Stimulated activated CD8-positive, alpha-beta memory T cell treated with anti-CD3 and anti-CD28 coated beads, Interleukin-7, amount 100 ng/mL, for 24 hours (primary cell): ENCODE results near the gene CFAP99.
A peak's percentile ranks its signal among the peaks of the same experiment; 100 is the strongest.
"Not testable (repeated sequence)": the region's sequence is repeated elsewhere in the genome, so short reads cannot be mapped to it uniquely, and the experiment has no call there.

Experiments used
- DNase-seq: peaks from one replicate; pipeline ENCODE4 v3.0.0-alpha.2; 2020; ENCODE audit warnings: low read depth

Gene CFAP99

DNA sequence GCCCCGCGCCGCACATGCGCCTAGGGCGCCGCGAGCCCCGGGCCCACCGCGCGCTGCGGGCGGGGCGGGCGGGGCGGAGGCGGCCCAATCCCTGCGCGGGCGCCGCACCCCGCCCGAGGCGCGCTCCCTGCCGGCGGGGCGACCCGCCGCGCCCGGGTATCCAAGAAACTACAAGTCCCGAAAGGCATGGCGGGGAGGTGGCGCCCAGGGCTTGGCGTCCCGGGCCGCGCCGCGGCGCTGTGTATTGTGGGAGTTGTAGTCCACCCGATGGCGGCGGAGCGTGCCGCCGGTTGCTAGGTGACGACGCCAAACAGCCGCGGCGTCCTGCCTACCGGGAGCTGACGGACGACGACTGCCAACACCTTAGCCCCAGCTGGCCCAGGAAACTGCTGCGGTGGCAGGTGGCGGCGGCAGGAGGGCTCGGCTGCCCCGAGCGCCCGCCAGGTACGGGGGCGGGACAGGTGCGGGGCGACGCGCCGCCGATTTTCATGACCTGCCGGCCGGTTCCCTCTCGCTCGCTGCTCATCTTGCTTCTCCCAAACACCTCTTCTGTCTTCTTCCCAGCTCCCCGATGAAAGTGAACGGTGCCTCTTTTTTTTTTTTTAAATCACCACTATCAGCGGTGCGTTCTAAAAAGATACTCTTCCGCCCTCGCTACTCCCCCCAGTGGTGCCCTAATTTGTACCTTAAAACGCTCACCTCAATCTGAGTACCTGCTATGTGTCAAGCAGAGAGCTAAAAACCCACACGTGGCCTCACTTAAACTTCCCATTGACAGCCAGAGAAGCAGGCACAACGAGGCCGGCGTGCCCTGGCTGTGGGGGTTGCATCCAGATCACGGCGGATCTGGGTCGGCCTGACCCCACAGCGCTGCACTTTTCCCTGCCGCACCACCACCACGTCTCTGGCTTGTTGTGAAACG lies at the start of gene CFAP99:
Gene CFAP99 (plus strand): TSS at position 306 of the 922 bp plus-strand sequence.
- DNase-seq, result peak; percentile 93

DNA sequence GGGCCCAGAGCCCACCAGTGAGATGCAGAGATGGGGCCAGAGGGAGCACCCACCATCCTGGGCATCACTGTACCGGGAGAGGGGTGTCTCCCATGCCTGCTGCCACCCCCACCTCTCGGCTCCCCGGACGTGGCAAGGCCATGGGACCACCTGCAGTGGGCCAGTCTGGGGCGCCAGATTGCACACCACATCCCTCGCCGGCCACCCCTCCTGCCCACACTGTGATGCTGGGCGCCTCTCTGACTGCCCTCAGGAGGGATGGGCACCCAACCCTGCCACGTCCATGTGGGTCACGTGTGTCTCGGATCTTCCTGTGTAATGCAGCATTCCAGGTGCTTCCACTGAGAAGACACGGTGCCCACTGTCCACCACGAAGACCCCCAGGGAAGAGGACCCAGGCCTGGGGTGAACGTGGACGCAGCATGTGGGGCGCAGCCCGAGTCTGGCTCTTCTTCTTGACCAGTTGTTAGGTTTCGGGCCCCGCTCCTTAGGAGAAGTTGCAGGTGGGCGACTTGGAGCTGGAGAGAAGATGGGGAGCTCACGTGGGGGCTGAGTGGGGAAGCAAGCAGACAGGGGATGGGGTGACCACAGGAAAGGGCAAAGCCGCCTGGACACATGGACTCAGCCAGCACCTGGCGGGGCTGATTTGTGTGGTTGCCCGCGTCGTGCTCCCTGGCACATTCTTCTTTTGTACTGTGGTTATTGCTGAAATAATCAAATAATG lies 48.0 kb upstream of the CFAP99 start:
- no peak for DNase-seq

DNA sequence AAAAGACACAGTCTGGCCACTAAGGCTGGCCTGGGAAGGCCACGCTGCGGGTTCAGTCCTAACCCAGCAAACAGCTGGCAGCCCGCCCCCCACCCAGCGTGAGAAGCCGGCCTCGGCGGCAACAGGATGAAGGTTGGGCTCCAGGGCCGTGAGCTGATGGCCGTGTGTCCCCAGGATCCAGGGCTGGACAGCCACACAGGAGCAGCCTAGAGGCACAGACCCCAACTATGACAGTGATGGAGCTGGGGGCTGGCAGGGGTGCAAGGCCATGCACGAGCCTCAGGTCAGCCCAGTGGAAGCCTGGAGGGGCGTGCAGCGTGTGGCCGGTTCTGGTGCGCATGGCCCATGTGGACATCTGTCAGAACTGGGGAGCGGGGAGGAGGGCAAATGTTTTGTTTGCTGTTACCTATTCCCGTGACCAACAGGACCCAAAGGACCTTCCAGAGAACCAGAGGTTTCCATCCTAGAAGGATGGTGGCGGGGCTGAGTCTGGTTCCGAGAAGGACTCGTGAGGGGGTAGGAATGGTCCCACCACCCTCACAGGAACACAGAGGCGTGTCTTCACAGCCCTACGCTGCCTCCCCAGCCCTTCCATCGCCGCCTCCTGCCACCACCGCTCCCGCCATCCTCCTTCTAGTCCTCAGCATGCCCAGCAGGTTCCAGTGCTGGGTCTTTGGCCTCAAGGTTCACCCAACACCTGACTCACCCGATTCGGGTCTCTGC lies 46.8 kb upstream of the CFAP99 start:
- DNase-seq, result no peak

DNA sequence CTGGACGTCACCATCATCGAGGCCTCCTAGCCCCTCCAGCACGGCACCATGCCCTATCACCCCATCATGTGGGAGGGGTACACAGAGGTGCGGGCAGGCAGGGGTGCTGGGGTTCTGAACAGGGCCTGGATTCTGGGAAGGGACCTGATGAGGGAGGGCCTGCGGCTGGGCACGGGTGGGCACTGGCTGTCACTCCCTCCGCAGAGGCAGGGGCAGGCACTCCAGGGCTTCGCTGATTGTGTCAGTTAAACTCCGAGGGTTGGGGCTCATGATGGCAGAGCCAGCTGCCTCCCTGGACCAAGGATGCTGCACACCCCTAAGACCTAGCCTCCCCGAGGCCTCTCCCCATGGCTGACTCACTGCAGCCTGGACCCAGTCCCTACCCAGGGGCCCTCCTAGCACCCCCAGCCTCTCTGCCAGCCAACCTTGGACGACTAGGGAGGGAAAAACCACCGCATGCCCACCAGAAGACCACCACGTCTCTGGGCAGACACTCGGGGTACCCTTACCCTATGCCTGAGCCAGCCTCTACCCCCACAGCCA lies 46.2 kb upstream of the CFAP99 start:
- DNase-seq, result no peak

DNA sequence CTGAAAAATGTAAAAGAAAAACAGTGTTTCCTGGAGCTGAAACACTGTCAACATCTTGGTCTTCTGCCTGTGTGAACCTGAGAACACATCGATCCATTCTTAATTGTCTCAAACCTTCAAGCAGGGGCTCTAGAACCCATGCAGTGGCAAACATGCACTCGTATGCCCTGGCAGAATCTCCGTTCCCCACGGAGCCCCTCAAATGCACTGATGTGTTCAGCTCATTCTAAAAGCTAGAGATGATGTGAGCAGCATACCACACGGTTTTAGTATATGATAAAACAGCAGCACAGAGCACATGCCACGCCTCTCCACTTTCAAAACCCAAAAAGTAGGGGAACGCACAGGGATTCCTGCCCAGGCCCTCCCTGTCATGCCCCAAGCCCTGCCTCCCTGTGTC lies 45.2 kb upstream of the CFAP99 start:
- DNase-seq, result no peak

DNA sequence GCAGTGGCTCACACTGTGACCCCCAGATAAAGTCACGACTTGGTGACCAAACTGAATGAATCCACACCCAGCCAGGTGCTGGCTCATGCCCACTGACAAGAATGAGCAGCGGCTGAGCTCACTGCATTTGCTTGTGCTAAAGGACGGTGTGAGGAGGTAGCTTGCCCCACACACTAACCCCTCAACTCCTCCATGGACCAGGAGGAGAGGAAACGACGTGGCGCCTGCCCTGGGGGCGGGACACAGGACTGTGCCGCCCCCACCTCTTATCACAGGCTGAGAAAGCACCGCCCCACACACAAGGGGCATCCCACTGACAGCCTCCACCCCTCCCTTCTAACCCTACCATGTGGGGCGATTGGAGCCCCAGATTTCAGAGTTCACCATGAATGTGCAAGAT lies 43.3 kb upstream of the CFAP99 start:
- no peak for DNase-seq

DNA sequence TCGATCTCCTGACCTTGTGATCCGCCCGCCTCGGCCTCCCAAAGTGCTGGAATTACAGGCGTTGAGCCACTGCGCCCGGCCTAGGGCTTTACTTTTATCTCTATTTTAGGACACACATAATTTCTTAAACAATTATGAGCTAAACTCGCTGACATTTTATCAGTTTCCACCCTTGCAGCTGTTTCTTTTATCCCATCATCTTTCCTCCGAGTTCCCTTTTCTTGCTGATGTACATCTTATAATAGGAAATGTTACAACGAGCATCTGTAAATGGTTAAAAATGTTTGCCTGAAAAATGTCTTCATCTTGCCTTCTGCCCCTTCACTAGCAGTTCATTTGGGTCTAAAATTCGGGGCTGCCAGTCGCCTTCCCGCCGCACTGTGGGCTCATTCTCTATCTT lies 41.5 kb upstream of the CFAP99 start:
- DNase-seq, result no peak

DNA sequence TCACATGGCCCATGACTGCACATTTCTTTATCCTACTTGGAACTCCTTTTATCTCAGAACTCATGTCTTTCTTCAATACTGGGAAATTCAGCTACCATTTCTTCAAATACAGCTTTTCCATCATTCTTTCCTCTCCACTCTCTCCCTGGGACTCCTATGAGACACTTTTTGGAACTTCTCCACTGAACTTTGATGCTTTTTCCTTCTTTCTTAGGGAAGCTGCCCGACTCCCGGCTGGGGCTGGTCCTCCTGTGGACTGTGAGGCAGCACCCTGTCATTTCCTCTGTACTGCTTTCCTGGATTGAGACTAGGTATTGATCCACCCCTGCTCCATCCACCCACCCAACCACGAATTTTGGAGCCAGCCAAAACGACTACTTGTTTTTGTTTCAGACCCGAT lies 40.4 kb upstream of the CFAP99 start:
- no peak for DNase-seq

DNA sequence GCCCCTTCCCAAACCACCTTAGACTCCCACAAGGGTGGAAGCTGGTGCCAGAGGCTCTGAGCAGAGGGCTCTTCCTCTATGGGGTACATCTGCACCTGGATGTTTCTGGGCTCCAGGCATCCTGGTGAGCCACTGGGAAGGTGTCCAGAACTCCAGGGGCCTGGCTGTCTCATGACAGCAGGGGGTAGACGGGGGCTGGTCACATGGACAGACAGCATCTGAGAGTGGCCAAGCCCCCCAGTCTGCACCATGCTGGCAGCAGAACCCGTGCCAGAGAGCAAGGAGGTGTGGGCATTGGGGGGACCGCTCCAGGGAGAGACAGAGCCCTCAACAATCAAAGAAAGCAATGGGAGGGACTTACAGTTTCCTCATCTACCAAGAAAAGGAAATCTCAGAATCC lies 39.9 kb upstream of the CFAP99 start:
- no peak for DNase-seq

DNA sequence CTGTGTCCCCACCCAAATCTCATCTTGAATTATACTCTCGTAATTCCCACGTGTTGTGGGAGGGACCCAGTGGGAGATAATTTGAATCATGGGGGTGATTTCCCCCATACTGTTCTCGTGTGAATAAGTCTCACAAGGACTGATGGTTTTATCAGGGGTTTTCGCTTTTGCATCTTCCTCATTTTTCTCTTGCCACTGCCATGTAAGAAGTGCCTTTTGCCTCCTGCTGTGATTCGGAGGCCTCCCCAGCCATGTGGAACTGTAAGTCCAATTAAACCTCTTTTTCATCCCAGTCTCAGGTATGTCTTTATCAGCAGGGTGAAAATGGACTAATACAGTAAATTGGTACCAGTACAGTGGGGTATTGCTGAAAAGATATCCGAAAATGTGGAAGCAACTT lies 38.2 kb upstream of the CFAP99 start:
- not testable (repeated sequence) for DNase-seq

DNA sequence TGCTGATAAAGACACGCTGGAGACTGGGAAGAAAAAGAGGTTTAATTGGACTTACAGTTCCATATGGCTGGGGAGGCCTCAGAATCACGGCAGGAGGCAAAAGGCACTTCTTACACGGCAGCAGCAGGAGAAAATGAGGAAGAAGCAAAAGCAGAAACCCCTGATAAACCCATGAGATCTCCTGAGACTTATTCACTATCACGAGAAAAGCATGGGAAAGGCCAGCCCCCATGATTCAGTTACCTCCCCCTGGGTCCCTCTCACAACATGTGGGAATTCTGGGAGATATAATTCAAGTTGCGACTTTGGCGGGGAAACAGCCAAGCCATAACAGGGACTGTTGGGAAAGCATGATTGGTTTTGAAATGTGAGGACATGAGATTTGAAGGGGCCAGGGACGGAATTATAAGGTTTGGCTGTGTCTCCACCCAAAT lies 36.0 kb upstream of the CFAP99 start:
- not testable (repeated sequence) for DNase-seq

DNA sequence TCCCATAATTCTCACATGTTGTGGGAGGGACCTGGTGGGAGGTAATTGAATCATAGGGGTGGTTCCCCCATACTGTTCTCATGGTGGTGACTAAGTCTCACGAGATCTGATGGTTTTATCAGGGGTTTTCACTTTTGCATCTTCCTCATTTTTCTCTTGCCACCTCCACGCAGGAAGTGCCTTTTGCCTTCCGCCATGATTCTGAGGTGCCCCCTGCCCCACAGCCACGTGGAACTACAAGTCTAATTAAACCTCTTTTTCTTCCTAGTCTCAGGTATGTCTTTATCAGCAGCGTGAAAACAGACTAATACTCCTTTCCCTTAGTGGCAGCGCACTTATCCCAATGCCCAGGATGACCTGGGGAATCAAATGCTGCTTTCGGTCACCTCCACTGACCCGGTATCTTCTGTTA lies 35.5 kb upstream of the CFAP99 start:
- not testable (repeated sequence) for DNase-seq

DNA sequence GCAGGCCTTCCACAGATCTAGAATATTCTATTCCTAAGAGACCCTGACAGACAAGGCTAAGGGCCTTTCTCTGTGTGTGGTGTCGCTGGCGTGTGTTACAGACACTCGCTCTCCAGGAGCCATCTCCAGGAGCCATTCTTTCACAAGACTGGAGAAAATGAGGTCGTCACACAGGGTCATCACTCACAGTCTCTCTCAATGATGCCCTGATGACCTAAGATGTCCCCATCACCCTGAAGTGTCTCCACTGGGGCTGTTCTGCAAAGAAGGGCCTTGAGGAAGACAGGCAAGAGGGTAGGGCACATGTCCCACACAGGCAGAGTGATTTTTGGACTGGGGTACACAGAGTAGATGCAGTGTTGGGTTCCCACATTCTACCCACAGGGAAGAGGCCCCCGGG lies 35.0 kb upstream of the CFAP99 start:
- no peak for DNase-seq

DNA sequence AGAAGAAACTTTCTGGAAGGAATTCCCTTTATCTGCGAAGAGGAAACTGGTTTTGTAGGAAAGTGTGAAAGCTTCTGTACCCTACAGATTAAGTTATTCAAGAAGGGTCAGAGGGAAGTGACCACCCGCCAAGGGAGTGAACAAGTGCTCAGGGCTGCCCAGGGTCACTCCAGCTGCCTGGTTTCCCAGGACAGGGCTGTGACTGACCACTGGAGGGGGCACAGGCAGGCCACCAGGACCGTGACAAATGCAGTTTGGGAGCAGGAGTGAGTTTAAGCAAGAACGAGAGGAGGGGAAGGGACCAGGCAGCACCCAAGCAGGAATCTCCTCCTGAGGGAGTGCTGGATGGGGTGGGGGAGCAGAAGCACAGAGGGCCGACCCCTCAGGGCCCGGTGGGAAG lies 34.5 kb upstream of the CFAP99 start:
- no peak for DNase-seq

DNA sequence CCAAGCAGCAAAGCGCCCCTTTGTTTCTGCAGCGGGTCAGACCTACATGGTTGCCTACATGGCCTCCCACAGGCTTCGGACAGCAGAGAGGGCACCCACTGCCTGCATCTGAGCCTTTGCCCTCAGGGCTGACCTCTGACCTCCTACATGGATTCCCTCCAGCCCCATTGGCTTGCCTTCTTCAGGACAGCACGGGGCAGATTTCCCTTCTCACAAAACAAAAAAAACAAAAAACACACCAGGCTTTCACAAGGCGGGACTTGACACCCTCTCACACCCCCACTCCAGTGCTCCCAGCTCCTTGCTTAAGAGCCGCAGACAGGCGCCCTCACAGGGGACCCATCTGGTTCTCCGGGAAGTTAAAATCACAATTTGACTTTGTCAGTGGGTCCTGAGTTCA lies 33.2 kb upstream of the CFAP99 start:
- no peak for DNase-seq

DNA sequence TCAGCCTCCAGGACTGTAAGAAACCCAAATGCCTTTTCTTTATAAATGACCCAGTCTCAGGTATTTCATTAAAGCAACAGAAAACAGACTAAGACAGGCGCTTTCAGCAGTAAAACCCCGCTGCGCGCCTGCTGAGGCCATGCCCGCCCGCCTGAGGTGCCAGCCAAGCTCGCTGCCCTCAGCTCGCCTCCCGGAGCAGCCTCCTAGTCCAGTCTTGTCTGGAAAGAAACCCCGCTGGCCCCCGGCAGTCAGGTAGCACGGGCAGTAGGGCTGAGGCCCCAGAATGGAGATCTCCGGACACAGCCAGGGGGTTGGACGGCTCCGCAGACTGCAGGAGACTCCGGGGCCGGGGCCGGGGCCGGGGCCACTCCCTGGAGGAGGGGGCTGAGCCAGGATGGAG lies 32.0 kb upstream of the CFAP99 start:
- DNase-seq, result no peak

DNA sequence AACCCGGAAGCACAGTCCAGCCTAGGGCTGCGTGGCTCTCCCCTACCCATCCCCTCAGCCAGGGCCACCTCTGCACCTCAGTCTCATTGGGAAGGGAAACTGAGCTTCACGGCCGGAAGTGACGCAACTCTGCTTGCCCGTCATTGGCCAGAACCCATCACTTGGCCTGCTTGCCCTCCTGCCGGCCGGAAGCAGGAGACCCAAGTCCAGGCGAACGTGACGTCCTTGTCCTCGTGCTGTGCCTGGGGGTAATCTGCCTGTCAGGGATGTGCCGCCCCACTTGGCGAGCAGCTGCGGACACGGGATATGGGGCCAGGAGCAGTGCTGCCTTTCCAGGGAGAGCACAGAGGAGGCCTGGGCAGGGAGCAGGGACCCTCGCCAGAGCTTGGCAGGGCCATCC lies 31.5 kb upstream of the CFAP99 start:
- DNase-seq, result no peak

DNA sequence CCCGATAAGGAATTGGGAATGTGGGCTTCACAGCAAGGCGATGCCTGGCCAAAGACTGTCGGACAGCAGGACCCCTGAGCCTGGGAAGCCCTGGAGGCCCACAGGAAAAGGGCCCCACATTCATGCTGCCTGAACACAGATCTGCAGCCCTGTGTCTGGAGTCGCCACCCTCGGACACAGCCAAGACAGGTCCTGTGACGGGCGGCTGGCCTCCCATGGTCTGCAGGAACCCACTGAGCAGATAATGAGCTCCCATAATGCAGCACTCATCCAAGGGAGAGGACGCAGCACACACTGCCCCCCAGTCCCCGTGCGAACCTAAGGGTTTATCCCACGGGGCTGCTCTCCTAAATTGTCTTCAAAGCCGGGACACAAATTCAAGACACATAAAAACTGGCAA lies 30.9 kb upstream of the CFAP99 start:
- DNase-seq, result no peak

DNA sequence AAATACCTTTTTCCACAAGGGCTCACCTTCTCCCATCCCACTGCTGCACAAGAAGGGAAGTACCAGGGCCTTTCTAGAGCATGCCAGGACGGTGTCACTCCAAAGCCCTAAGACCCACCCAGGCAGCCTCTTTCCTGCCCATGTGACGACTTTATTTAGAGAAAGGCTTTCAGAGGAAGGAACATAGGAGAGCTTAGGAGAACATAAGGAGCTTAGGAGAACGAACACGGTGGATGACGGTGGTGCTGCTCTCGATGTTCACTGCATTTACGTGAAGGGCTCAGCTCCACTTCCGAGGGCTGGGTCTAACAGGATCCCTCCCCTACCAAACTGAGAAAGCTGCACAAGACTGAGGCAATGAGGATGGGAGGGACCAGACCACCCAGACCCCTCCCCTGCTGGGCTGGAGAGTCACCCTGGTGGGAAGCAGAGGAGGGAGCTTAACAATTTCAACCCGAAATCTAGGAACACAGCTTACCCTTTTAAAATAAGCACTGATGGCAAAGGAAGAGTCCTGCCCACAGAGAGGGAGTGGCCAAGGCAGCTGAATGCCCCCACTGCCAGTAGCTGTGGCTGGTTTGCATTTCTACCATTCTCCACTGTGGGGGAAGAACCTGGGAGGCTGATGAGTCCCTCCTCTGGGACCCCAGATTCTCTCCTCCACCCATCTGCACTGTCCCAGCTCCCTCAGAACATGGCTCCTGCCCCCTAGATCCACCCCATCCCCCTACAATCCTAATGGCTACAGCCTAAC lies 30.1 kb upstream of the CFAP99 start:
- DNase-seq, result no peak

DNA sequence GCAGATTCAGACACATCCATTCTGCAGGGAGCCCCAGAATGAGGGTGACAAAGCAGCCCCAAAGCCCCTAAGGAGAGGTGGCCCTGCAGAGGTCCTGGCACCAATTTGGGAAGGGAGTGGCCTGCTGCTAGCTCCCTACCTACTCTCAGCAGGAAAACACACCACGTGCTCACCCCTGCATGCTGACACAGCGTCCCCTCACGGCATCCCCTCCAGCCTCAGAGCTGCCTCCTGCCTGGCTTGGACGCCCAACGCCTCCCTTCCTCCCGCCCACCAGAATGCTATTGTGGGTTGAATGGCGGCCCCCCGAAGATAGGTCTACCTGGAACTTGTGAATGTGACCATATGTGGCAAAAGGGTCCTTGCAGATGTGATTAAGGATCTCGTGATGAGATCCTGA lies 29.1 kb upstream of the CFAP99 start:
- no peak for DNase-seq

DNA sequence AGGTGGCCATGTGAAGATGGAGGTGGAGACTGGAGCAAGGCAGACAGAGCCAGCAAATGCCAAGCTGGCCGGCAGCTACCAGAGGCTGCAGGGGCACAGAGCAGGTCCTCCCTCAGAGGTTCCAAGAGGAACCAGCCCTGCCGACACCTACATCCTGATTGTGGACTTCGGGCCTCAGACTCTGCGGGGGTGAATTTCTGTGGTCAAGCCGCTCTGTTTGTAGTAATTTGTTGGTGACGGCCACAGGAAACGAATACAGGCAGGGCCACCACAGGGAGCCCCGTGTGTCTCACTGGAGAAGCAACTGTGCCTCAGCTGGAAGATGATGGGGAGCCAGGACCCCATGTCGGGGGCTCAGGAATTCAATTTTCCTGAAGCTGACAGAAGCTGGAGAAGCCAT lies 28.6 kb upstream of the CFAP99 start:
- no peak for DNase-seq
